CD4-positive, CD25-positive, alpha-beta regulatory T cell (primary cell): ENCODE results near the gene FAM217B. TPM values are rescaled to one million over a fixed set of nuclear protein-coding genes. Genes with fewer than 3 reads are reported as not detected.

Experiments
- ATAC-seq, 2 donors: fragments of 150-1000 bp; cut with Tn5 transposase; one replicate each; pipeline ENCODE4 v1.10.0; 2021; ENCODE audit warnings: low read depth in 2 of 2, moderate number of reproducible peaks in 2 of 2, moderate library complexity in 1 of 2
- DNase-seq, 3 donors: peaks; one replicate each; pipeline versions ENCODE4 v3.0.0 to v3.0.0-alpha.2; 2012 to 2022; ENCODE audit warnings: mixed read lengths in 1 of 3
- H3K27ac ChIP-seq: one replicate; pipeline ENCODE4 v1.7.0; 2013; ENCODE audit warnings: mild to moderate bottlenecking, low read length; ENCODE audit not compliant: insufficient read depth, poor library complexity, severe bottlenecking
- H3K27me3 ChIP-seq: one replicate; pipeline ENCODE4 v1.7.0; 2013; ENCODE audit warnings: low read length; ENCODE audit not compliant: control insufficient read depth, insufficient read depth
- H3K36me3 ChIP-seq: one replicate; pipeline ENCODE4 v1.7.0; 2013; ENCODE audit warnings: mild to moderate bottlenecking, low read length, moderate library complexity; ENCODE audit not compliant: control insufficient read depth, insufficient read depth
- H3K4me1 ChIP-seq: 2 replicates; pipeline ENCODE4 v1.7.0; 2013; ENCODE audit warnings: mild to moderate bottlenecking, low read length; ENCODE audit not compliant: insufficient read depth, control insufficient read depth, poor library complexity, severe bottlenecking
- H3K4me3 ChIP-seq: one replicate; pipeline ENCODE4 v1.7.0; 2013; ENCODE audit warnings: low read depth, mild to moderate bottlenecking, low read length, moderate library complexity
- H3K9me3 ChIP-seq, 2 experiments: 1 replicate in 1 of 2; 2 replicates in 1 of 2; pipeline ENCODE4 v1.7.0; 2013; ENCODE audit warnings: low read length in 2 of 2, mild to moderate bottlenecking in 1 of 2, moderate library complexity in 1 of 2; ENCODE audit not compliant: control insufficient read depth in 2 of 2
- H3K27ac Mint-ChIP-seq, 3 donors: one replicate each; pipeline ENCODE4 v1.8.0; 2020 to 2022; ENCODE audit warnings: mild to moderate bottlenecking in 3 of 3, mixed read lengths in 3 of 3, moderate library complexity in 2 of 3
- H3K27me3 Mint-ChIP-seq: one replicate; pipeline ENCODE4 v1.8.0; 2022; ENCODE audit warnings: mild to moderate bottlenecking, mixed read lengths
- H3K36me3 Mint-ChIP-seq: one replicate; pipeline ENCODE4 v1.8.0; 2020; ENCODE audit warnings: mixed read lengths
- H3K4me1 Mint-ChIP-seq, 4 donors: one replicate each; pipeline ENCODE4 v1.8.0; 2020 to 2022; ENCODE audit warnings: mixed read lengths in 4 of 4, mild to moderate bottlenecking in 1 of 4
- H3K4me3 Mint-ChIP-seq, 4 donors: one replicate each; pipeline ENCODE4 v1.8.0; 2020 to 2022; ENCODE audit warnings: mild to moderate bottlenecking in 4 of 4, mixed read lengths in 4 of 4, moderate library complexity in 3 of 4
- H3K9me3 Mint-ChIP-seq, 7 donors: one replicate each; pipeline ENCODE4 v1.8.0; 2020 to 2022; ENCODE audit warnings: mixed read lengths in 7 of 7, mild to moderate bottlenecking in 3 of 7, moderate library complexity in 2 of 7
- polyA plus RNA-seq, 4 donors: library from polyadenylated mRNA; unstranded; fragments of 300-500 nt; fragmentation: Illumina TruSeq; gene quantifications; one replicate each; pipeline ENCODE4 v1.2.3, GENCODE V29; 2021
- total RNA-seq: library from RNA; stranded (reverse); gene quantifications from one replicate; pipeline ENCODE4 v1.2.3, GENCODE V29; 2022

FAM217B gene
- total and polyA plus RNA-seq, 5 donors from 2014 or later, result 15.8 to 30.1 (median 23.6) TPM

- Mint-ChIP-seq H3K27me3 (no peaks in the 10 kb centered on the region), H3K4me1 (peaks cover 0 to 2% (median 0%) of the 10 kb centered on the region in 4 donors), H3K36me3 (peaks cover 23% of the 10 kb centered on the region), H3K4me3 (no peak overlapping the region), H3K9me3 (no peaks in the 10 kb centered on the region), H3K27ac (no peak overlapping the region)
- ATAC-seq, result no peak
- Histone ChIP-seq H3K27ac (no peak overlapping the region), H3K36me3 (no peaks in the 10 kb centered on the region), H3K4me3 (no peak overlapping the region), H3K9me3 (no peaks in the 10 kb centered on the region), H3K4me1 (no peaks in the 10 kb centered on the region), H3K27me3 (no peaks in the 10 kb centered on the region)
- DNase-seq, result no peak
Observed at GRCh38 chr20:59994697-59995122, 54.5 kb downstream of the FAM217B start.

GRCh38 chr20:59996108-59996507 is 55.9 kb downstream of the FAM217B start:
- Mint-ChIP-seq H3K27ac (no peak overlapping the region), H3K4me3 (no peak overlapping the region), H3K9me3 (no peaks in the 10 kb centered on the region), H3K27me3 (peaks cover 3% of the 10 kb centered on the region), H3K4me1 (peaks cover 0 to 2% (median 0%) of the 10 kb centered on the region in 4 donors), H3K36me3 (peaks cover 27% of the 10 kb centered on the region)
- Histone ChIP-seq H3K4me3 (no peak overlapping the region), H3K36me3 (no peaks in the 10 kb centered on the region), H3K4me1 (no peaks in the 10 kb centered on the region), H3K9me3 (no peaks in the 10 kb centered on the region), H3K27ac (no peak overlapping the region), H3K27me3 (no peaks in the 10 kb centered on the region)
- ATAC-seq (no peak), DNase-seq (no peak)

GRCh38 chr20:59997896-59998295 is 57.7 kb downstream of the FAM217B start:
- H3K4me1 ChIP-seq, result no peaks in the 10 kb centered on the region
- ATAC-seq (no peak), DNase-seq (no peak)
- H3K9me3 ChIP-seq, result no peaks in the 10 kb centered on the region
- peaks cover 0 to 2% (median 0%) of the 10 kb centered on the region in 4 donors for H3K4me1 Mint-ChIP-seq
- peaks cover 33% of the 10 kb centered on the region for H3K36me3 Mint-ChIP-seq
- H3K27me3 ChIP-seq, result no peaks in the 10 kb centered on the region
- no peak overlapping the region for H3K4me3 Mint-ChIP-seq
- H3K27ac Mint-ChIP-seq, result no peak overlapping the region
- H3K27me3 Mint-ChIP-seq, result peaks cover 5% of the 10 kb centered on the region
- H3K9me3 Mint-ChIP-seq, result no peaks in the 10 kb centered on the region
- no peak overlapping the region for H3K4me3 ChIP-seq
- H3K36me3 ChIP-seq, result no peaks in the 10 kb centered on the region
- H3K27ac ChIP-seq, result no peak overlapping the region

Other genes with a start within 250 kb of the FAM217B start
- gene SYCP2, start 6.8 kb upstream of the FAM217B start, total RNA-seq, result 9.1 TPM
- 1 to 10 TPM in 3 of 4 donors, under 1 TPM in 1; 0.32 to 1.7 (median 1.1) TPM for gene SYCP2, start 6.8 kb upstream of the FAM217B start, polyA plus RNA-seq
- 5.3 TPM for gene PPP1R3D, start 84 bp upstream of the FAM217B start, total RNA-seq
- 1 to 10 TPM; 1.9 to 3.0 (median 2.1) TPM for gene PPP1R3D, start 84 bp upstream of the FAM217B start, polyA plus RNA-seq
- gene CDH26, start 18.0 kb downstream of the FAM217B start, total RNA-seq, result 1.0 TPM
- under 1 TPM in 2 of 4 donors, not detected in 2; 0.24 to 0.31 TPM for gene CDH26, start 18.0 kb downstream of the FAM217B start, polyA plus RNA-seq